GM19239 (cell line): ENCODE results near the gene NFKBIE.

Source experiments
- DNase-seq: peaks from one replicate; pipeline ENCODE4 v3.0.0; 2011; ENCODE audit warnings: low spot score; ENCODE audit not compliant: insufficient read length
- FAIRE-seq: peaks from 2 replicates; lab custom pipeline; 2011; peaks lifted over from hg19 to GRCh38; lab: Jason Lieb, UNC

NFKBIE gene

GRCh38 chr6:44298055-44298803 lies 32.9 kb upstream of the NFKBIE start:
- no peak for FAIRE-seq
- DNase-seq = no peak

GRCh38 chr6:44297063-44298038 lies 32.0 kb upstream of the NFKBIE start:
- DNase-seq (no peak), FAIRE-seq (no peak)

GRCh38 chr6:44294832-44295791 lies 29.8 kb upstream of the NFKBIE start:
- FAIRE-seq = no peak
- no peak for DNase-seq

GRCh38 chr6:44292661-44293365 lies 27.5 kb upstream of the NFKBIE start:
- FAIRE-seq (no peak), DNase-seq (no peak)

GRCh38 chr6:44291841-44292240 lies 26.5 kb upstream of the NFKBIE start:
- FAIRE-seq = no peak
- no peak for DNase-seq

- DNase-seq (no peak), FAIRE-seq (no peak)
These were observed 24.4 kb upstream of the NFKBIE start for GRCh38 chr6:44289726-44290260.

- FAIRE-seq = no peak
- DNase-seq = no peak
These were observed 21.4 kb upstream of the NFKBIE start for GRCh38 chr6:44286747-44287146.

- FAIRE-seq (no peak), DNase-seq (no peak)
These were observed 20.9 kb upstream of the NFKBIE start for GRCh38 chr6:44286285-44286565.

- DNase-seq (no peak), FAIRE-seq (no peak)
These were observed 20.4 kb upstream of the NFKBIE start for GRCh38 chr6:44285552-44286284.

GRCh38 chr6:44284867-44285266 lies 19.5 kb upstream of the NFKBIE start:
- FAIRE-seq (no peak), DNase-seq (no peak)

GRCh38 chr6:44284121-44284520 lies 18.8 kb upstream of the NFKBIE start:
- DNase-seq = no peak
- no peak for FAIRE-seq

GRCh38 chr6:44278774-44279697 lies 13.7 kb upstream of the NFKBIE start:
- FAIRE-seq (no peak), DNase-seq (no peak)

- no peak for DNase-seq
- no peak for FAIRE-seq
These were observed 13.0 kb upstream of the NFKBIE start for GRCh38 chr6:44278315-44278714.

GRCh38 chr6:44277763-44278162 lies 12.4 kb upstream of the NFKBIE start:
- no peak for DNase-seq
- FAIRE-seq = no peak

GRCh38 chr6:44276667-44277640 lies 11.6 kb upstream of the NFKBIE start:
- no peak for FAIRE-seq
- DNase-seq = no peak

GRCh38 chr6:44275749-44276648 lies 10.6 kb upstream of the NFKBIE start:
- DNase-seq (no peak), FAIRE-seq (no peak)
